ENCODE data around the gene KIAA0930.
A peak's percentile ranks its signal among the peaks of the same experiment; 100 is the strongest.
"Not testable (repeated sequence)": the region's sequence is repeated elsewhere in the genome, so short reads cannot be mapped to it uniquely, and the experiment has no call there.

Gene KIAA0930

DNA sequence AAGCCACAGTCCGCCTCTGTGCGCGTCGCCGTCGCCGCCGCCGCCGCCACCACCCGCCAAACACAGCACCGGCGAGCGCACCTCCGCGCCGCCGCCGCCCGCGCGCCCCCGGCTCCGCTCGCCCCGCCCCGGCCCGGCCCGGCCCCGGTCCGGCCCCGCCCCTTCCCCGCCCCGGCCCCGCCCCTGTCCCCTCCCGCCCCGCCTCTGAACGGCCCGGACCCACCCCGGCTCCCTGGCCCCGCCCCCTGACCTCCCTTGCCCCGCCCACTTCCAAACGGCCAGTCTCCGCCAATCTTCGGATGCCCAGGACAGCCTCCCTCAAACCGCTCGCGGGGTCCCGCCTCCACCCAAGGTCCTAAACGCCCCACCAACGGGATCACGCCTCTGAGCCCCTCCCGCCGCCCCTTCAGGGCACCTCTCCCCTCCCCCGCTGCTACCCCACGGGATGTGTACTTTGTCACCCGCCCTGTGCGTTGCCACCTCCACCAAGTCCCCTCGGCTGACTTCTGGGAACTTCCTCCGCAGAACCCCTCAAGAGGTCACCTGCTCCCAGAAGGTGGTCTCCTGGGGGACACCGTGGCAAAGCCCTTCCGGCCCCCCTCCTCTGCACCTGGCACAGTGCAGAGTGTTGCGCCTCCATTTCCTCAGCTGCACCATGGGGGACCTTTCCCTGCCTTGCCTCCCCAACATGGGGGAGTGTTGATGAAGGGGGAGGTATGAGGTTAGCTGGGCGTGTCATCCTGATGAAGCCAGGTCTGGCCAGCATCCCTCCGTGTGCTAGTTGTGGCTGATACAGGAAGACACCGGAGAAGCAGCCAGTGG, at the start of gene KIAA0930:
KIAA0930 (minus strand) TSS at position 85 of the 822 bp plus-strand sequence. CDS start 191 bp downstream, outside the sequence.
- peak; percentile 90 for DNase-seq

DNA sequence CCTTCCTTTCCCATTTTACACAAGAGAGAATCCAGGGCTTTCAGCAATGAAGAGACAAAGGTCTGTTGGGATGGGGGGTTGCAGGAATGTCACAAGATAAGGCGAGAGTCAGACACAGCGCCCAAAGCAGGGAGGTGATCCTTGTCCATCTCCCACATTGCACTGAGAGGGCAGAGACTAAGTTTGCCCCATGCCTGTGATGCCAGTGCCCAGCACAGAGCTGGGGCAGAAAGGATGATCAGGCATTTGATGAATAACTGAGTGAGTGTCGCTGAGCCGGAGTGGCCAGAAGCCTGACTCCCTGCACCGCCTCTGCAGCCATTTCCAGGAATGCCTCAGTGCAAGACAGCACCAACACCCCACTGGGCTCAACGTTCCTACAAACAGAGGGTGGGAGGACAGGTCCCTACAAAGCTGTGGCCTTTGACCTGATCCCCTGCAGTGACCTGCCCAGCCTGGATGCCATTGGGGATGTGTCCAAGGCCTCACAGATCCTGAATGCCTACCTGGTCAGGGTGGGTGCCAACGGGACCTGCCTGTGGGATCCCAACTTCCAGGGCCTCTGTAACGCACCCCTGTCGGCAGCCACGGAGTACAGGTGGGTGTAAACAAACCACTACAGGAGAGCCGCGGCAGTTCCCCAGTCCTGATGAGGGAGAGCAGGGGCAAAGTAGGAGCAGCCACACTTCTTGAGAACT, 46.3 kb upstream of the KIAA0930 start:
- DNase-seq: no peak

DNA sequence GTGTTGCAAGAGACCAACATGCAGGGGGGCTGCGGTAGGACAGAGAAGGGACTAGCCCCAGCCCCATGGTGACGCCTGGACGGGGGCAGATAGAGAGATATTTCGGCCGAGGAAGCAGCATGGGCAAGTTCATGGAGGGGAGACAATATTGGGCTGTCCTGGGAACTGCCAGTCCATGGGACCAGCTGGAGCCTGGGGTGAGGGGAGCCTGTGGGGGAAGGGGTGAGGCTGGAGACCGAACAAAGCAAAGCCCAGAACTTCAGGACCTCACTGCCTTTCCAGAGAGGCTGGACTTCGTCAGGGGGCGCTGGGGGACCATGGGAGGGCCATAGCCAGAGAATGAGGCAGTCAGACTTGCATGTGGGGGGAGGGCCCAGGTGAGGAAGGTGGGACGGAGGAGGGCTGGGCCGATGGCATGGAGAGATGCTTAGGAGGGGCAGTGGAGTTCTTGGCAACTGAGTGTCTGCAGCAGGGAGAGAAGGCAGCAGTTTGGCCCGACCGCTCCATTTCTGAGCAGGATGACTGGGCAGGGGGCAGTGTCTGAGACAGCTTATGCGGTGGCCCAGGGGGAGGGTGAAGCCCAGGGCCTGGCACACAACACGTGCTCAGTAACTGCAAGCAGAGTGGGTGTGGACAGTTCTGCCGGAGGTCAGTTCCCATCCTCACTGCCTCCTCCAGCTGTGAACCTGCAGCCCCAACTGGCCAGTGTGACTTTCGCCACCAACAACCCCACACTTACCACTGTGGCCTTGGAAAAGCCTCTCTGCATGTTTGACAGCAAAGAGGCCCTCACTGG, 44.8 kb upstream of the KIAA0930 start:
- no peak for DNase-seq

DNA sequence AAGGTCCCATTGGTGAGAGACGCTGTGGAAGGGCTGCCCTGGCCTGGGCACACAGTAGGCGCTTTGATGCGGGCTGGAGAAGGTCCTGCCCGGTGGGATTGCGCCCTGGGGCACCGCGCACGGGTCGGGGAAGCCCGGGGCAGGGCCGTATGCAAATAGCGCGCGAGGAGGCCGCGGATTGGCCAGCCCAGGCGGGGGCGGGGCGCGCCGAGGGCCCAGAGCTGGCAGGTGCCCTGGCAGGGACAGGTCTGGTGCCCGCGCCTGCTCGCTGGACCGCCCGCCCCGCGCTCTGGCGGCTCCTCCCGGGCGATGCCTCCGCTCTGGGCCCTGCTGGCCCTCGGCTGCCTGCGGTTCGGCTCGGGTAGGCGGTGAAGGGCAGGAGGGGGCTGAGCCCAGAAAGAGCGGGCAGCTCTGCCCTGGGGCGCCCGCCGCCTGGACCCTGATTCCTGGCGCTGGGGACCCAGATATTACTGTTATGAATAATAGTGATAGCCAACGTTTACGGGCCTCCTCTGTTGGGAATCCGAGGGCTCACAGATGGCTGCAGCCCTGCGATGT, 44.1 kb upstream of the KIAA0930 start, which contains the start of gene UPK3A:
UPK3A (plus strand) TSS at position 245 of the 558 bp plus-strand sequence; CDS start at position 310, 65 bp downstream.
- peak; percentile 61 for DNase-seq

DNA sequence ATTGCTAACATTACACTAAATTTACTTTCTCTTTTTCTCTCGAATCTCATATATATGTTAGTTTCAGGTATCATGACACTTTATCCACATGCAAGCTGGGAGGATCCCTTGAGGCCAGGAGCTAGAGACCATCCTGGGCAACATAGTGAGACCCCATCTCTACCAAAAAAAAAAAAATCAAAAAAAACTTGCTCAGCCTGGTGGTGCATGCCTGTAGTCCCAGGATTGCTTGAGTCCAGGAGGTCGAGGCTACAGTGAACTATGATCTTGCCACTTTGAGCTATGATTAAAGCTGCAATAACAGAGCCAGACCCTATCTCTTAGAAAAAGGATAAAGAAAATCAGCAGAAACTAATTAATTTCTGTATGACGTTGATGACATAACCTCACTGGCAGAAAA, 40.3 kb upstream of the KIAA0930 start:
- DNase-seq: no peak

DNA sequence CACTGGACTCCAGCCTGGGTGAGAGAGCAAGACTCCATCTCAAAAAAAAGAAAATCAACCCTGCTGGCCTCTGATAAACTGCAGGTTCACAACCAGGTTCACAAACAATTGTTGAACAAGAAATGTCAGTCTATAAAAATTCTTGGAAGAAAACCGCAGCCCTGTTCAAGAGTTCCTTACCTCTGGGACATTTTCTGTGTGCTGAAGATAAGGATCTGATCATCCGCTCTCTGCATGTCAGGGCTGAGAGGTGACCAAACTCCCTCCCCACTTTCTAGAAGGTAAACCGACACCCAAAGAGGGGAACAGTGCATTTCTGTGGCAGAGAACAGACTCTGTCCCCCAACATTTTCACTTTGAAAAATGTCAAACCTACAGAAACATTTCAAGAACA, 39.9 kb upstream of the KIAA0930 start:
- no peak for DNase-seq

DNA sequence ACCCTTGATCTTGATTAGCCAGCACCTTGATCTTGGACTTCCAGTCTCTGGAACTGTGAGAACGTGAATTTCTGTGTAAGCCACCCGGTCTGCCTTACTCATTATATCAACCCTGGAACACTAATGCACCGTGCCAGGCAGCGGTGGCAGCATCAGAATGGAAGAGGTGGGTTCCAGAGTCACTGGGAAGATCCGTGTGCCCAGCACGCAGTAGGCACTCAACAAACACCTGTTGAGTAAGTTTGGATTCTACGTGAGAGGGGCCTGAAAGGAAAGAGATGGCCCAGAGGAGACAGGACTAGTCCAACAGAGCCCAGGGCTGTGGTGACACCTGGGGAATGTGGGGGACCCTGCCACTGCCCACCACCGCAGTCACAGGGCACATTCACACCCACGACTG, 37.4 kb upstream of the KIAA0930 start:
- DNase-seq: no peak

DNA sequence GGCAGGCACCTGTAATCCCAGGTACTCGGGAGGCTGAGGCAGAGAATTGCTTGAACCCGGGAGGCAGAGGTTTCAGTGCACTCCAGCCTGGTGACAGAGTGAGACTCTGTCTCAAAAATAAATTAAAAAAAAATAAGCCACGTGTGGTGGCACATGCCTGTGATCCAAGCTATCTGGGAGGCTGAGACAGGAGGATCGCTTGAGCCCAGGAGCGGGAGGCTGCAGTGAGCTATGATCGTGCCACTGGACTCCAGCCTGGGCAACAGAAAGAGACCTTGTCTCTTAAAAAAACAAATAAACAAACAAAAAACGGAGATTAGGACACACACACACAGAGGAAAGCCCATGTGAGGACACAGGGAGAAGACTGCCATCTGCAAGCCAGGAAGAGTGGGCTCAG, 37.0 kb upstream of the KIAA0930 start:
- DNase-seq: not testable (repeated sequence)

DNA sequence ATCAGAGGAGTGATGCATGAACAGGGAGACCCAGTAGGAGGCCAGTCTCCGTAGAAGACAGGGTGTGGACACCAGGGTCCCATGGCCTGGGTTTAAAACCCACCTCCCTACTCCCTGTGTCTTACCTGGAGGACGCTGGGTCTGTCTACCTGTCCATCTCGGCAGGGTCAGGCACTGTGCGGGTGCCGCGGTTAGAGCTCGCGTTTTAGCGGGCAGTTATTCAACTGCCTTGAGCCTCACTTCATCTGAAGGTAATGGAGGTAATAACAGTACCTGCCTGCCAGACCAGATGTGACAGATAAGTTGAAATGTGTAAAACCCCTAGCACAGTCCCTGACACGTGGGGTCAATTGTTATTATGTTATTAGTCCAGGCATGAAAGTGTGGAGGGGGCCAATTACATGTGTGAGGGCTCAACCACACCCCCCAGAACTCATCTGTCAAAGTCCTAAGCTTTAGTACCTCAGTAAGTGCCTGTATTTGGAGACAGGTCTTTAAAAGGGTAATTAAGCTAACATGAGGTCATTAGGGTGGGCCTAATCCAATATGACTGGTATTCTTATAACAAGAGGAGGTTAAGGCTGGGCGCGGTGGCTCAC, 35.9 kb upstream of the KIAA0930 start:
- DNase-seq: no peak

DNA sequence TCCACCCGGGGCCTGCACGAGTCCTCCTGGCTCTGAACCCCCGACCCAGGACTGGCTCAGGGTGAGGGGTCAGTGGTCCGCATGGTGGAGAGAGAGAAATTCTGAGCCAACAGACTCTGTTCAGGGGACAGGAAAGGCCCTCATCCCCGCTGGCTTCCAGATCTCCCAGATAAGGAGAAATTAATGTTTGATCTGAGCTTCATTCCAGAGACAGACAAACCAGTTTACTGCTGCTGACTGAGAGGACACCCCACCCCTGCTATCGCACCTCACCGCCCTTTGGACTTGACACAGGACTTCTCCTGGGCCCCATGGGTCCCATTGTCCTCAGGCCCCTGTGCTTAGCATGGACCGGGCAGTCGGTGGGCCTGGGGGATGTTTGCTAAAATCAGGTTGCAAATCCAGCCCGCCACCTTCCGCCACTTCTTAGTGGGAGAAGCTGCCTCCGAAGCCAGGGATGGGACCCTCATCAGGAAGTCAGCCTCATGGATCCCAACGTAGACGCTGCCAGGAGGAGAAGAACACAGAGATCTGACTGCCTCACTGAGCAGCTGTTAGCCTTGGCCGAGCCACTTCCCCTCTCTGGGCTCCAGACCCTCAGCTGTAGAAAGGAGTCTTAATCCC, 32.9 kb upstream of the KIAA0930 start:
- DNase-seq: no peak

DNA sequence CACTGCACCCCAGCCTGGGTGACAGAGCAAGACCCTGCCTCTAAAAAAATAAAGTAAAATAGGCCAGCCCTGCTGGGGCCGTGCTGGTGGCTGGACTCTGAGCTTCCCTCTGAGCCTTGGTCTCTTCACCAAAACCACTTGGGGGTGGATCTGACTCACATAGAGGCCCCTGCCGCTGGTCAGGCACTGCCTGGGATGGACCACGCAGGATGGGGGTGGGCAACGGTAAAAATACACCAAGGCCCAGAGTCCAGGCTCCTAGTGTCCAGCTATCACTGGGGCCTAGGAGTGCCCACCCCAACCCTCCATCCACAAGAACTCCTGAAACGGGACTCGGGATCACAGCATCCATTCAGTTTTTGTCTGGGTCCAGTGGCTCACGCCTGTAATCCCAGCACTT, 31.8 kb upstream of the KIAA0930 start:
- no peak for DNase-seq

DNA sequence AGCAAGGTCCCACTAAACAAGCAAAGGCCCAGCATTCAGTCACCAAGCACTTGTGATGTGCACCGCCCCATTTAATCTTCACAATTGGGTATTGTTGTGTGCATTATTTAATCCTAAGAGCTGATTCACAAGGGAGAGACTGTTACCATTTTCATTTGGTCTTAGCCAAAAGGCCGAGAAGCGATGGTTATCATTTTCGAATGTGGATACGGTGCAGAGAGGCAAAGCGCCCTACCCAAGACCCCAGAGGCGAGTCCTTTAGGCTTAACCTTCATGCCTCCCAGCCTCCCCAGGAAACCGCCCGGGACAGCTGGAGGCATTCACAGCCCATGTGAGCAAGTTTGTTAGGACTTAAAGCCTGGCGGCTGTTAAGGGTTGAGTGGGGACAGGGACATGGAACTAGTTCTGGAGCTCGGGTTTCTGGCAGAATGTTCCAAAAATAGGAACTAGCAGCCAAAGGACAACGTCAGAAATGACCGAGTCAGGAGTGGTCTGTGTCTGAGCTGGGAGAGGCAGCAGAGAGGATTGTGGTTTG, 31.0 kb upstream of the KIAA0930 start:
- no peak for DNase-seq

DNA sequence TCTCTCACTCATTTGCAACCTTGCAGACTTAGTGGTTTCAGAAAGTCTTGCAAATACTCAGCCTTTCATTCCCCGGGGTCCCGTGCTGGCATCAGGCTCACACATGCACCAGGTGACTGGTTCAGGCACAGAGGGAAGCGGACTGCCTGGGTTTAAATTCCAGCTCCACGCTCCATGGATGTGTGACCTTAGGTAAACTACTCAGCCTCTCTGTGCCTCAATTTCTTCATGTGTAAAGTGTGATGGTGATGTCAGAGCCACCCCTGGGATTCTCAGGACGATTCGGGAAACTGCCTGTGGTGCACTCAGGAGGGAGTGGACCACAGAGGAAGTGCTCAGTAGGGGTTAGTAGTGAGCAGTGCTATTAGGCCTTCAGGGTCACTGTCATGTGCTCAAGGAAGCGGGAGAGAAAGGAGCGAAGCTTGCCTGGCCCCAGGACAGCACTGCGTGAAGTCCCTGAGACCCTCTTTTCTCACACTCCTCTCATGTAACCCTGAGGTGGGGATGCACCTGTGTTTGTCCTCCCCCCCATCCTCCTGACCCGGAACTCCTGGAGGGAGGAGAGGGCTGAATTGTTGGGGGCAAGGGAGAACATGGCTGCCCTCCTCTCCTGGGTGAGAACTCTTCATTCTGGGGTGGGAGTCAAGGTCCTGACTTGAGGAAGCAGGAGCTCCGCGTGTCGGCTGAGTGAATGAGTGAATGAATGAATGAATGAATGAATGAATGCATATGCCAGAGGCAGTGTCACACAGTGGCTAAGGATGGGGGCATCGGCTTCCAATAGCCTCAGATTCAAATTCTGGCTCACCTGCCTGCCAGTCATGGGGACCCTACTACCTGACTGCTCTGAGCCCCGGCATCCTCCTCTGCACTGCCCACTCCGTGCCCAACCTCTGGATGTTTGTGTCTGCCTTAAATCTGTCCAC, 29.7 kb upstream of the KIAA0930 start:
- no peak for DNase-seq

DNA sequence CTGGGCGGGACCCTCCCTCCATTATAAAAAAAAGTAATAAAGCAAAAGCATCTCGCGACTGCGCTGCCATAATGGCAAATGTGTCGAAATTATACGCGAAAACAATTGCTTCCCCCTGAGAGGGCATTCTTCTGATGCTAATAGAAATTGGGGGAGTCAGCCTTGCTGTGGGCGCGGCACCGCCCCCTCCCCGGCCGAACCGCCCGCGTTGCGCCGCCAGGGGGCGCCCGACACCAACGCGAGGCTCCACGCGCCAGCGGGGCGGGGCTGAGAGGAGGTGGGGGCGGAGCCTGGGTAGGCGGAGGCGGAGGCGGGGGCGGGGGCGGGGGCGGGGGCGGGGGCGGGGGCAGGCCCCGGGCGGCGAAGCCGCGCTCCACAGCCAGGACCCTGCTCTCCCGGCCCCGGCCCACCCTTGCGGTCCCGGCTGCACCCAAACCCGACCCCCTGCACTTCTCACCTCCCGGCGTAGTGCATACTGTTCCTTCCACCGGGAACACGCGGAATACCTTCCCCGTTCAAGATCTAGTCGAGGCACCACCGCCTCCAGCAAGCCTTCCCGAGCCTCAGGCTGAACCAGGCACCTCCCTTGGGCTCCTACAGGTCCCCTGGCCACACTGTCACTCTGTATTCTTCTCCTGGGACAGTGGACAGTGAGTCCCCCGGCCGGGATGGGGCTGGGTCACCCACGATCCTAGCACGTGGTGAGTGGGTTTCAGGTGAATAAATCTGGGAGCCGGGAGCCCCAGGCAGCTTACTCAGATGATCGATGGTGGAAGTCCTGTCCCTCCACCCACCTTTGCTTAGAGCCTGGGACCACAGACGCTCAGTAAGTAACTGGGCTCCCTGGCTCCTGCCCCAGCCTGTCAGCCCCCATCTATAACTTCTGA, 28.5 kb upstream of the KIAA0930 start:
- DNase-seq: peak; percentile 89

DNA sequence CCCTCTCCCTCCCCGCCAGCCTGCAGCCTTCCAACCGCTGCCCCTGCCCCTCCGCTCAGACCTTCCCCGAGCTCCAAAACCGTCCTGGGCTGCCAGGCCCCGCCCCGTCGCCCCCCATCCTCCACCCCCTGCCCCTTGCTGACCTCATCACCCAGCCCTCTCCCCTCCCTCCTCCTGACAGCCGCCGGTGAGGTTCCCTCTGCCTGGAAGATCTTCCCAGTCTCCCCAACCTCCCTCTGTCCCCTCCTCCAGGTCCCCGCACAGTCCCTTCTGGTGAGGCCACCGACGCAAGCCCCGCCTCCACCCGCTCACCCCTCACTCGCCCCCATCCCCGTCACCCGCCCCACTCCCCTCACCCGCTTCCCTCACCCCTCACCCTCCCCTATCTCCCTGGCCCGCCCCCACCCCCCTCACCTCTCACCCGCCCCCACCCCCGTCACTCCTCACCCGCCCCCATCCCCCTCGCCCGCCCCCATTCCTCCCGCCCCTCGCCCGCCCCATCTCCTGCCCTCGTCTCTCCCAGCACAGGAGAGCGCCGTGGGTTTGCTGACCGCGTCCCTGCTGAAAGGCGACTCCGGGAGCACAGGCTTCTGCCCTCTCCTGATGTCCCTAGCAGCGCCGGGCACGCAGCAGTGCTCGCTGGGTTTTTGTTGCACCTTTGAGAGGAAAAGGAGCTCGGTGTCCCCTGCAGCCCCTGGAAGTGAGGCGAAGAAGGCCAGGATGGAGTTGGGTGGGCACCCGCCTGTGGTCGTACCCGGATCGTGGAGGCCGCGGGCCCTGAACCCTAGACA, 27.7 kb upstream of the KIAA0930 start:
- DNase-seq: peak; percentile 30

DNA sequence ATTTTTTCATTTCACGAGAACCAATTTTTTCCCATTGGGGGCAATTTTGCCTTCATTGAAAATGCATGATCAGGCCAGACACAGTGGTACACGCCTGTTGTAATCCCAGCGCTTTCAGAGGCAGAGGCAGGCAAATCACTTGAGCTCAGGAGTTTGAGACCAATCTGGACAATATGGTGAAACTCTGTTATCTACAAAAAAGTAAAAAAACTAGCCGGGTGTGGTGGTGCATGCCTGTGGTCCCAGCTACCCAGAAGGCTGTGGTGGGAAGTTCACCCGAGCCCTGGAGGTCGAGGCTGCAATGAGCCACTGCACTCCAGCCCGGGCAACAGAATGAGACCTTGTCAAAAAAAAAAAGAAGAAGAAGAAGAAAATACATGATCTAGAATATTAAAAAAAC, 24.8 kb upstream of the KIAA0930 start:
- DNase-seq: no peak

DNA sequence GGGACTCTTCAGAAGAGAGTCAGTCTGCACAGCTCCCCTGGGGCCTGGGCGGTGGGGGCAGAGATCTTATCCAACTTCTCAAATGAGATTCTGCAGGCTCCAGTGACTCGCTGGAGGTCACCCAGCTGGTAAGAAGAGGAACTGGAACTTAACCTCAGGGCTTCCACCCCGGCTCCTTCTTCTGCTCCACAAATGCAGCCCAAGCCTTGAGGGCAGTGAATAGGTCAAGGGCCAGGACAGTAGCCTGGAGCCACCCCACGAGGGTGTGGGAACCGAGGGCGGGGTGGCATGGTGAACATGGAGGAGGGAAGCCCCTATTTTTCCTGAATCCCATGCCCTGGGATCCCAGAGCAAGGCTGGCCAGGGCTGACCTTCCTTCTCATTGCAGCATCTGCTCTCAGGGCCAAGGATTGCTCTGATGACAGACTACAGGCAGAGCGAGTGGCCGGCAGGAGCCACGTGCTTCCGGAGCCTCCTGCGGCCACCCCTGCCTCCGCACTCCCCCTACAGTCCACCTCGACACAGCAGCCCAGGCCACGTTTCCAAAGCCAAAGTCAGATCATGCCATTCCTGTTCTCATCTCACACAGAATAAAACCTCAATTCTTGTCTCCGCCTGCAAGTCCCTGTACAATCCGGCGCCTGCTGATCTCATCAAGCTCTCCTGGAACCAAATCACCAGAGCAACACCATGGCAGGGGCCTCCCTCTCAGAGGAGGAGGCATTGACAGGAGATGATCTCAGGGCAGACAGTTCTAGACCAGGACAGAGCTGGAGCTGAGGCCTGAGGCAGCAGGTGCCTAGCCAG, 23.0 kb upstream of the KIAA0930 start:
- DNase-seq: no peak

DNA sequence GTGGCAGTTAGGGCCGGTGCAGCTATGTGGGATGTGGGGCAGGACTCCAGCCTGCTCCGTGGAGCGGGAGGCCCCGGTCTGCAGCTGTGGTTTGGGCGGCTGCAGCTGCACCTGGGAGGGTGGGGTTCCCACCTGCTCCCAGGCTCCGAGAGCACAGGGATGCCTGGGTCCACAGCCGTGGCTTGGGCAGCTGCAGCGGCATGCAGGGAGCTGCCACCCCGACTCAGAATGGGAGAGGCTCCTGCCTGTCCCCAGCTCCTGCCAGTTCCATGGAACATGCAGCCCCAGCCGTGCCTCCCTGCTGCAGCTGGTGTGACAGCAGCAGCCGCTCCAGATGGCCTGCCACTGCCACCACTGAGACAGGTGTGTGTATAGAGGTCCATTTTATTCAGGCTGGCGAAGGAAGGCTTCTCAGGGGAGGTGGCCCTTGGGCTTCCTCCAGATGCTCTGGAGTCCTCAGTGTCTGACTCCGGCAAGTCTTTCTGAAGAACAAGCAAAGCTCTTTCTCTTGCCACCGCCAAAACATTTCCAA, 22.3 kb upstream of the KIAA0930 start:
- no peak for DNase-seq
